K562 (cell line): Measurements from ENCODE around the gene TEX261. TPM values are rescaled to one million over a fixed set of nuclear protein-coding genes. Genes with fewer than 3 reads are reported as not detected.
A peak's percentile ranks its signal among the peaks of the same experiment; 100 is the strongest.
"Not testable (repeated sequence)": the region's sequence is repeated elsewhere in the genome, so short reads cannot be mapped to it uniquely, and the experiment has no call there.

ENCODE experiments used
- ATAC-seq: fragments of 200-7000 bp; cut with Tn5 transposase; 3 replicates; pipeline ENCODE4 v1.9.1; 2020; ENCODE audit warnings: moderate library complexity
- BruUV-seq: library from RNA; stranded (reverse); fragments of 400-500 nt; replicated peaks from 2 replicates; lab custom pipeline; 2021; lab: Mats Ljungman, UMichigan
- CTCF ChIA-PET: fragments of 300-600 bp; formaldehyde crosslinking; extraction: SDS; loops from one replicate; lab custom pipeline; 2021; ENCODE audit warnings: low intra/inter-chr PET ratio; lab: Yijun Ruan, JAX
- POLR2A ChIA-PET: fragments of 300-600, 350-650 bp; sonication (Branson Sonifier 250); formaldehyde crosslinking; extraction: SDS; loops from one replicate; lab custom pipeline; 2021; ENCODE audit warnings: antibody characterized with exemption, inconsistent platforms; lab: Yijun Ruan, JAX
- DNase-seq, 4 experiments: peaks; one replicate each; pipeline versions ENCODE4 v3.0.0 to v3.0.0-alpha.2; 2011 to 2018; ENCODE audit warnings: low spot score in 3 of 4, mixed read lengths in 3 of 4; ENCODE audit errors: extremely low read depth in 1 of 4
- FAIRE-seq: peaks from 2 replicates; lab custom pipeline; 2011; peaks lifted over from hg19 to GRCh38; lab: Jason Lieb, UNC
- H2AFZ ChIP-seq: 2 replicates; pipeline ENCODE4 v1.6.0; 2011; ENCODE audit warnings: low read depth, low read length, control low read depth, inconsistent platforms
- H3K27ac ChIP-seq: fragments of 200-600 bp; 3 replicates; pipeline ENCODE4 v1.8.0; 2011; ENCODE audit warnings: low read depth, mild to moderate bottlenecking, control low read depth, inconsistent platforms, low read length, moderate library complexity, mixed read lengths; ENCODE audit errors: extremely low read depth
- H3K27me3 ChIP-seq, 2 experiments: fragments of 300-600 bp in 1 of 2; 2 replicates in 1 of 2; 3 replicates in 1 of 2; pipeline versions ENCODE4 v1.6.0 to v1.8.0; 2011; ENCODE audit warnings: inconsistent platforms in 2 of 2, low read length in 2 of 2, mild to moderate bottlenecking in 1 of 2, mixed read lengths in 1 of 2, moderate library complexity in 1 of 2; ENCODE audit not compliant: control insufficient read depth in 2 of 2, insufficient read depth in 2 of 2
- H3K36me3 ChIP-seq: fragments of 300-600 bp; 3 replicates; pipeline ENCODE4 v1.8.0; 2011; ENCODE audit warnings: mild to moderate bottlenecking, low read length, inconsistent platforms; ENCODE audit not compliant: control insufficient read depth, insufficient read depth
- H3K4me1 ChIP-seq, 2 experiments: fragments of 200-600 bp in 1 of 2; replicated peaks in 1 of 2; 2 replicates in 1 of 2; 3 replicates in 1 of 2; pipeline versions ENCODE4 v1.5.1 to v1.8.0; 2011; ENCODE audit warnings: inconsistent platforms in 2 of 2, low read length in 2 of 2, mild to moderate bottlenecking in 1 of 2, mixed read lengths in 1 of 2, moderate library complexity in 1 of 2; ENCODE audit not compliant: control insufficient read depth in 2 of 2, insufficient read depth in 2 of 2
- H3K4me2 ChIP-seq: 2 replicates; pipeline ENCODE4 v1.6.1; 2011; ENCODE audit warnings: low read length, control low read depth, inconsistent platforms, mixed read lengths; ENCODE audit not compliant: insufficient read depth
- H3K4me3 ChIP-seq: fragments of 200-600 bp; sonication (generic), shearing (Covaris generic); 2 replicates; pipeline ENCODE4 v1.5.1; 2016; ENCODE audit warnings: control low read depth, inconsistent platforms
- H3K79me2 ChIP-seq: fragments of 200-600 bp; 3 replicates; pipeline ENCODE4 v1.8.0; 2011; ENCODE audit warnings: low read length, inconsistent platforms; ENCODE audit not compliant: control insufficient read depth, insufficient read depth
- H3K9ac ChIP-seq, 2 experiments: 2 replicates each; pipeline versions ENCODE4 v1.6.0 to v1.6.1; 2011; ENCODE audit warnings: low read depth in 2 of 2, low read length in 2 of 2, control low read depth in 1 of 2, inconsistent platforms in 1 of 2, mild to moderate bottlenecking in 1 of 2, mixed read lengths in 1 of 2; ENCODE audit not compliant: insufficient read depth in 1 of 2
- H3K9me1 ChIP-seq: one replicate; pipeline ENCODE4 v1.6.0; 2011; ENCODE audit warnings: inconsistent platforms, mild to moderate bottlenecking, low read length, moderate library complexity; ENCODE audit not compliant: control insufficient read depth, insufficient read depth
- H3K9me3 ChIP-seq: replicated peaks from 2 replicates; pipeline ENCODE4 v1.5.1; 2011; ENCODE audit warnings: low read depth, low read length, inconsistent platforms; ENCODE audit not compliant: control insufficient read depth, insufficient read depth
- H4K20me1 ChIP-seq: replicated peaks from 2 replicates; pipeline ENCODE4 v1.6.1; 2011; ENCODE audit warnings: low read length, inconsistent platforms, mixed read lengths; ENCODE audit not compliant: control insufficient read depth, insufficient read depth
- CTBP1 ChIP-seq: fragments of 450-650 bp; IDR thresholded peaks from 2 replicates; pipeline ENCODE4 v1.6.1; 2016; ENCODE audit warnings: borderline replicate concordance
- FOXA3 ChIP-seq, 2 experiments: fragments of 450-650 bp in 1 of 2; sonication (generic) in 1 of 2; formaldehyde crosslinking; IDR thresholded peaks in 1 of 2; conservative IDR thresholded peaks in 1 of 2; 2 replicates each; pipeline versions ENCODE4 v1.4.0 to v1.8.0; 2020 to 2022; ENCODE audit warnings: mild to moderate bottlenecking in 2 of 2, missing genetic modification reagents in 1 of 2
- JUND ChIP-seq, 2 experiments: IDR thresholded peaks; 2 replicates in 1 of 2; 3 replicates in 1 of 2; pipeline ENCODE4 v1.6.1; 2011; ENCODE audit warnings: borderline replicate concordance in 2 of 2, low read depth in 2 of 2, low read length in 2 of 2, improper control_type of control experiment in 1 of 2, missing biosample characterization in 1 of 2, missing genetic modification characterization in 1 of 2, missing genetic modification reagents in 1 of 2
- WGBS: fragments of 100-300 bp; shearing (Covaris generic); methylation state at CpG from one replicate; pipeline ENCODE4 v1.1.6; 2016; ENCODE audit warnings: low coverage, mixed read lengths; ENCODE audit not compliant: insufficient coverage; ENCODE audit errors: missing lambda C conversion rate; 5-methylcytosine and 5-hydroxymethylcytosine counted together
- in situ Hi-C: fragments of 300-500 bp; cut with MboI; formaldehyde crosslinking; loops from 4 replicates; pipeline ENCODE4 v1.15.0; 2018; ENCODE audit warnings: inconsistent platforms, mixed read lengths
- intact Hi-C: fragments of 100-400 bp; cut with micrococcal nuclease; formaldehyde crosslinking; loops from 2 replicates; pipeline ENCODE4 v1.14.2; 2022
- polyA plus RNA-seq, 8 experiments: library from polyadenylated mRNA; depleted of rRNA in 4 of 8; stranded (reverse) in 5 of 8; unstranded in 3 of 8; fragments of >200 nt; fragmentation: Nextera tagmentation in 2 of 8; fragmentation: Illumina TruSeq in 1 of 8; extraction: Ambion mirVana in 2 of 8; extraction: Trizol in 1 of 8; gene quantifications; 2 replicates each; pipeline versions ENCODE4 v1.2.1 to v1.2.3, GENCODE V29; 2011 to 2014; ENCODE audit warnings: inconsistent platforms in 1 of 8, missing spikeins in 1 of 8
- total RNA-seq, 7 experiments: library from RNA; depleted of rRNA in 6 of 7; stranded (reverse); fragments of >200 nt in 6 of 7; fragmentation: Illumina TruSeq in 2 of 7; extraction: Trizol in 2 of 7; gene quantifications; 2 replicates each; pipeline versions ENCODE4 v1.2.1 to v1.2.3, GENCODE V29; 2011 to 2021; ENCODE audit warnings: low replicate concordance in 1 of 7
- TF ChIP-seq, protein P1 (sequence below), 2 experiments: fragments of 450-650 bp; formaldehyde crosslinking in 1 of 2; IDR thresholded peaks; 2 replicates each; pipeline versions ENCODE4 v1.4.0 to v1.6.1; 2014 to 2020; ENCODE audit warnings: mild to moderate bottlenecking in 2 of 2, borderline replicate concordance in 1 of 2, low read depth in 1 of 2

Gene TEX261
- total and polyA plus RNA-seq, 9 of the 15 experiments (the other 6 are each of a cell fraction or from before 2014, with no cell fraction given): 11.9 to 110 (median 51.9) TPM

DNA sequence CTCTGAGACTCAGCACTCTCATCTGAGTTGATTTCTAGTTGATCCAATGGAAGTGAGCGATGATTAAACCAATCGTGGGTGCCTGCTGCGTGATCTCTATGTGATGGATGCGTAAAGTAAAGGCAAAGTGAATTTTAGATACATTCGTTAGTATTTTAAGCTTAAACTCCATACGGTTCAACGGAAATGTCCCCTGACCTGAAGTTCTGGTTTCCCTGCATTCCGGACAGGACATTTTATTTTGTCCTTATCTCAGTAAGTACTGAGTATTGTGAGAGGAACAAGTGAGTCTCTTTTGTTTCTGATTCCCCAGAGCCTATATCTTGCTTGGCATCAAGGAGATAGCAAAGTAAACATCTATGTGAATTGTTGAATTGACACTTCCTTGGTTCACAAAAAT is 41.6 kb upstream of the TEX261 start:
- in situ Hi-C loops, H3K9me3 ChIP-seq, ATAC-seq, H4K20me1 ChIP-seq, H2AFZ ChIP-seq, H3K36me3 ChIP-seq, H3K27ac ChIP-seq, H3K4me3 ChIP-seq, H3K79me2 ChIP-seq, intact Hi-C loops, FAIRE-seq, H3K9me1 ChIP-seq, DNase-seq, BruUV-seq, H3K9ac ChIP-seq, H3K27me3 ChIP-seq, CTCF ChIA-PET, H3K4me1 ChIP-seq, H3K4me2 ChIP-seq, POLR2A ChIA-PET: not testable (repeated sequence)
- 0 out of 4 replicates have a peak, but pooled peaks of 1 of the 2 experiments have one; percentile 24 for TF ChIP-seq FOXA3 (CRISPR knock-in tag; conservative IDR thresholded peaks at IDR 0.05 in 1 of 2, IDR thresholded peaks at IDR 0.05 in 1 of 2)
- 8% methylated on average over 8 of the region's 8 CpGs for WGBS

DNA sequence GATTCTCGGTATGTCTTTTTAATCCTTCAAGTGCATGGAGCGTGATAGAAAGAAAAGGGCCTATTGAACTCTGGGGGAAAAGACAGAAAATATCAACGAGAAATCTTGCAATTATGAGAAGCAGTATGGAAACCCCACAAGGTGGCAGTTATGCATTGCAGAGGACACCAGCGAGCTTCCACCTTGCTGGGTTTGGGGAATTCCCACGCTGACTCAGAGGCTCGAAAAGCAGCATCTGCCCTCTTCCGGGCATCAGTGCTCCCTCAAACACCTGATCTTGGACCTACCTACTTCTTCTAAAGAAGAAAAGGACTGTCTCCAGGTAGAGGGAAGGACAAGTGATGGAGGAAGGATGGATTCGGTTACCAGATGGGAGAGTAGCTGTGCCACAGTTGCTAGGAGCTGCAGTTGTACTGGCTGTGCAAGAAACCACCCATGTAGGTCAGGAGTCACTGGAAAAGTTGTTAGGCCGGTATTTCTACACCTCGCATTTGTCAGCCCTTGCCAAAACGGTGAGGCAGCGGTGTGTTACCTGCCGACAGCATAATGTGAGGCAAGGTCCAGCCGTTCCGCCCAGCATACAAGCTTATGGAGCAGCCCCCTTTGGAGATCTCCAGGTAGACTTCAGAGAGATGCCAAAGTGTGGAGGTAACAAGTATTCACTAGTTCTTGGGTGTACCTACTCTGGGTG is 29.0 kb upstream of the TEX261 start:
- H3K4me1 ChIP-seq; H3K4me3 ChIP-seq; POLR2A ChIA-PET; H4K20me1 ChIP-seq; H3K27ac ChIP-seq; H3K79me2 ChIP-seq; DNase-seq; in situ Hi-C loops; BruUV-seq; H2AFZ ChIP-seq; H3K36me3 ChIP-seq; H3K9ac ChIP-seq; H3K9me3 ChIP-seq; ATAC-seq; FAIRE-seq; intact Hi-C loops; H3K9me1 ChIP-seq; H3K4me2 ChIP-seq; TF ChIP-seq JUND (tag; IDR thresholded peaks at IDR 0.05; ENCODE audit: borderline replicate concordance, low read depth, low read length): not testable (repeated sequence)
- 9% methylated on average over 15 of the region's 15 CpGs for WGBS
- CTCF ChIA-PET: interaction anchor here (1.2 kb wide), 1 partner anchor 59 kb away, joined by 3 read pairs; no protein-coding TSS in a partner anchor
- peaks cover 9 to 34% of the 10 kb centered on the region in 2 experiments; a peak in 4 of 5 replicates for H3K27me3 ChIP-seq
- TF ChIP-seq JUND (IDR thresholded peaks at IDR 0.05; ENCODE audit: borderline replicate concordance, low read depth, low read length): 0 out of 2 replicates have a peak, but pooled peaks have one; percentile 9
- TF ChIP-seq, protein P1, sequence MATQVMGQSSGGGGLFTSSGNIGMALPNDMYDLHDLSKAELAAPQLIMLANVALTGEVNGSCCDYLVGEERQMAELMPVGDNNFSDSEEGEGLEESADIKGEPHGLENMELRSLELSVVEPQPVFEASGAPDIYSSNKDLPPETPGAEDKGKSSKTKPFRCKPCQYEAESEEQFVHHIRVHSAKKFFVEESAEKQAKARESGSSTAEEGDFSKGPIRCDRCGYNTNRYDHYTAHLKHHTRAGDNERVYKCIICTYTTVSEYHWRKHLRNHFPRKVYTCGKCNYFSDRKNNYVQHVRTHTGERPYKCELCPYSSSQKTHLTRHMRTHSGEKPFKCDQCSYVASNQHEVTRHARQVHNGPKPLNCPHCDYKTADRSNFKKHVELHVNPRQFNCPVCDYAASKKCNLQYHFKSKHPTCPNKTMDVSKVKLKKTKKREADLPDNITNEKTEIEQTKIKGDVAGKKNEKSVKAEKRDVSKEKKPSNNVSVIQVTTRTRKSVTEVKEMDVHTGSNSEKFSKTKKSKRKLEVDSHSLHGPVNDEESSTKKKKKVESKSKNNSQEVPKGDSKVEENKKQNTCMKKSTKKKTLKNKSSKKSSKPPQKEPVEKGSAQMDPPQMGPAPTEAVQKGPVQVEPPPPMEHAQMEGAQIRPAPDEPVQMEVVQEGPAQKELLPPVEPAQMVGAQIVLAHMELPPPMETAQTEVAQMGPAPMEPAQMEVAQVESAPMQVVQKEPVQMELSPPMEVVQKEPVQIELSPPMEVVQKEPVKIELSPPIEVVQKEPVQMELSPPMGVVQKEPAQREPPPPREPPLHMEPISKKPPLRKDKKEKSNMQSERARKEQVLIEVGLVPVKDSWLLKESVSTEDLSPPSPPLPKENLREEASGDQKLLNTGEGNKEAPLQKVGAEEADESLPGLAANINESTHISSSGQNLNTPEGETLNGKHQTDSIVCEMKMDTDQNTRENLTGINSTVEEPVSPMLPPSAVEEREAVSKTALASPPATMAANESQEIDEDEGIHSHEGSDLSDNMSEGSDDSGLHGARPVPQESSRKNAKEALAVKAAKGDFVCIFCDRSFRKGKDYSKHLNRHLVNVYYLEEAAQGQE (IDR thresholded peaks at IDR 0.05; ENCODE audit: borderline replicate concordance): peak; percentile 34; the same call in 1 of the 2 replicates
- TF ChIP-seq, protein P1 (CRISPR knock-in tag; IDR thresholded peaks at IDR 0.05; ENCODE audit: low read depth): not testable (repeated sequence)
- 0 out of 2 replicates have a peak, but pooled peaks have one; percentile 18 for TF ChIP-seq CTBP1
